ENCODE data around the gene CRY1.
A peak's percentile ranks its signal among the peaks of the same experiment; 100 is the strongest.
"Not testable (repeated sequence)": the region's sequence is repeated elsewhere in the genome, so short reads cannot be mapped to it uniquely, and the experiment has no call there.

The CRY1 gene

GRCh38 chr12:107108366-107108765 lies 15.0 kb upstream of the CRY1 start:
- not testable (repeated sequence) for DNase-seq

GRCh38 chr12:107107381-107107780 lies 14.0 kb upstream of the CRY1 start:
- DNase-seq = no peak

DNA sequence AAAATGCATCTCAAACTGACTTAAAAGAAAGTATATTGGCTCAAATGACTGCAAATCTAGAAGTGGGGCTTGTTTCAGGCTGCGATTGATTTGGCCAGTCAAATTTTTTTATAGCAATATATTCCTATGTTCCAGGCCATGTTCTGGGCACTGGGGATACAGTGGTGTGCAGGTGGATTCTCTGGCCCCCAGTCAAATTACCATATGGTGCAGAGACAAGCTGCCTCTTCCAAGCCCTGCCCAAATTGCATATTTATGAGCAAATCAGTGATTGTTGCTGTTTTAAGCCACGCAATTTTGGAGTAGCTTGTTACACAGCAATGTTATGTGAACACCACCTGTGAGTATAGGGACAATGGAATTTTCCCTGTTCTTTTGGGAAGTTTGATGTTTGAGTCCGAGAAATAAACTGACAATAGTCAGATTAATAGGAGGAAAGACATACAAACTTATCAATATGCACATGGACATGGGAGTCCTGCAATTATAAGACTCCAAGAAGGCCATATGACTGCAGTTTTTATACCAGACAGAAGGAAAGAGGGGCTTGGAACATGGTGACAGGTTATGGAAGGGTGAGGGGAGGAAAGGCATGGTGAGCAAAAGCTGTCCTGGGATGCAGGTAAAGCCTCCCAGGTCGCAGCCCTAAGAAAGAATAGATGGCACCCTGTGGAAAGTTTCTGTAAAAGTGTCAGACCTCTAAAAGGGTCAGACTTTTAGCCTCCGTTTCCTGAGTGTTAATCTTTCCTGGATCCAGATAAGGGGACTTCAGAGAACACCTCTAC lies 13.1 kb upstream of the CRY1 start:
- no peak for DNase-seq

DNA sequence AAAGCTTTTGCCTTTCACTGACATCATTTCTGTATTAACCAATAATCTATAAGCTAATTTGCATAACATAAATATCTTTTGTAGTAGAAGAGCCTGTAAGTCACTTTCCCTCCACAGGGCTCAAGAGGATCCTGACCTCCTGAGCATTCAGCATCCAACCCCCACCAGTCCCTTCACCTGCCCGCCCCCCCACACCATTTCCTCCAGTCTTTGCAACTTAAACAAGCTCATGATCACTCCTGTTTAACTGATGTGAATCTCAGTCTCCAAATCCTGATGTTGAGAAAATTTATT lies 12.0 kb upstream of the CRY1 start:
- DNase-seq = no peak

DNA sequence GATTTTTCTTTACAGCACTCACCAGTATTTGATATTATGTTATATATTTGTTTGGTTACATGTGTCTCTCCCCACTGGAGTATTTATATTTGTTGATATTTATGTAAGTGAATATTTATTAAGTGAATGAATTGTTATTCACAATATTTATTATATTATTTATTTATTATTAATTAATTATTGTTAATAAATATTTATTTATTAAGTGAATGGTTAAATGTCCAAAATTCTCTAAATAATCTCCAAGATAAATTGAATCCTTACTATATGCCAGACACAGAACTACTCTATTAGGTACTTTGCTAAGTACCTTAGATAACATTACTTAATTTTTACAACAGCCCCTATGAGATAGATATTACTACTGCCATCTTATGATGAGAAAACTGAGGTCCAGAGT lies 10.2 kb upstream of the CRY1 start:
- DNase-seq = no peak

DNA sequence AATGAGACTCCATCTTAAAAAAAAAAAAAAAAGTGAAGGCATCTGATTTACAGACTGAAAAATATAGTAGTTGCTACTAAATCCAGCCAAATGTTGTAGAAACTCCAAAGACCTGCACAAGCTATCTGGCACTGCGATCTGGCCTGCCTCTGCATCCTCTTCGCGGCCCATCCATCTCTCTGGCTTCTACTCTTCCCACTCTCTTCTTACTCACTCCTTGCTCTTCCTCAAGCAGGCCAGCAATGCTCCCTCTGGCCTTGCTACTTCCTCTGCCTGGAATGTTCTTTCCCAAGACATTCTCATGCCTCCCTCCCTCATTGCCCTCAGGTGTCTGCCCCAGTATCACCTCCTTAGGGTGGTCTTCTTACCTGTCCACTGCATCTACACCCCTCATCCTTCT lies 9.7 kb upstream of the CRY1 start:
- no peak for DNase-seq

GRCh38 chr12:107102294-107102693 lies 8.9 kb upstream of the CRY1 start:
- DNase-seq = no peak

- DNase-seq = no peak
These were observed 8.3 kb upstream of the CRY1 start for GRCh38 chr12:107101651-107102050.

DNA sequence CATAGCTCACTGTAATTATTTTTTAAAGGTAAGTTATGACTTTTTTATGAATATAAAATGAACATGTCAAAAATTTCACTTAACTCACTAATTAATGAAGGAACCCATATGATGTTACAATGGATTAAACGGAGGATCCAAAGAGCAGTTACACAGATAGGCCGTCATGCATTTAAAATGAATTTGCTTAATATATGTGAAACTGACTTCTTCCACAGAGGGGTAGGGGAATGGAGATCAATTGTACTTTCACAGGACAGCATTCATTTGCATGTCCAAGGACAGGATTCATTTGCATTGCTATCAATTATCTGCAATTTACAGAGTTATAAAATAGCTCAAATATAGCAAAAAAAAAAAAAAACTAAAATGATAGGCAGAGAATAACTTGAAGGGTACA lies 6.6 kb upstream of the CRY1 start:
- DNase-seq = no peak

DNA sequence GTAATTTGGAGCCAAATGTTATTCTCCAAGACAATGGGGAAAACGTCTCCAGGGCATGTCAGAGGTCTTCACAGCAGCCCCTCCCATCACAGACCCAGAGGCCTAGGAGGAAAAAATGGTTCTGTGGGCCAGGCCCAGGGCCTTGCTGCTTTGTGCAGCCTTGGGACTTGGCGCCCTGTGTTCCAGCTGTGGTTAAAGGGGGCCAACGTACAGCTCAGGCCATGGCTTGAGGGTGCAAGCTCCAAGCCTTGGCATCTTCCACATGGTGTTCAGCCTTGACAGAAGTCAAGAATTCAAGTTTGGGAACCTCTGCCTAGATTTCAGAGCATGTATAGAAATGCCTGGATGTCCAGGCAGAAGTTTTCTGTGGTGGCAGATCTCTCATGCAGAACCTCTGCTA lies 3.2 kb upstream of the CRY1 start:
- DNase-seq = no peak

DNA sequence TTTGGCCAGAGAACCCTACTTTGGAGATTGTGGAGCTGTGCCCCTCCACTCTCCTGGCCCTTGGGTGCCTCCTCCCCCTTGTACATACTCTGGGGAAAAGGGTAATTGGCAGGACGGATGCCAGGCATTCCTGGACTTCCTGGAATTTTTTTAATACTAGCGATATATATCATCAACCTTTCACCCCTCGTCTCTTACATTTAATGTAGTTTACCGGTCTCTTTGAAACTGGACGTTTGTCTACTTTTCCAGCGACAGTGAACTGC lies 767 bp upstream of the CRY1 start:
- DNase-seq = no peak

- no peak for DNase-seq
These were observed 506 bp downstream of the CRY1 start for GRCh38 chr12:107092669-107093416.

DNA sequence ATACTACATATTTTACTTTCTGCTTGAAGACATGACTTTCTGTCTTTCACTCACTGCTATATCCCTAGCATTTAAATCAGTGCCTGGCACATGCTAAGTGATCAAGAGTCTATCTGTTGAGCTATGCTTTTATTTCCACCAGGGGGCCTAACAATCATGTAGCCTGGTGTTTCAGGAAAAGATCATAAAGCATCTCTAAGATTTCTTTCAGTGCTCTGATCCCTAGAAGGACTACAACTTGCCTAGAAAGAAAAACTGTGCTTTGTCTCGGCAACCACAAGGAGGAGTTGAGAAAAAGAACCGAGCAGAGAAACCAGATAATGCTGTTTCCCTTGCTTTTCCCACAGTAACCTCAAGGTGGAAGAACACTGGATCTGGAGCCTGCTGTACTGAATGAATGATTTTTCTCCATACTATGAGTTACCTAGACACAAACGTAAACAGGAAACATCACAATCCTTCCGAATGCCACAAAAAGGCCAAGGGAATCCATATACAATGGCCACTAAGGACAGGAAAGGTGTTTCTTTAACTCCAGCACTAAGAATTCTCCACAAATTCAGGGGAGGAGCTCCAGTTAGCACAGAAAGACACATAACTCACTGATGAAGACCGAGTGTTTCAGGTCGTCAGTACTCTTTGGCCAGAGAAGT lies 1.2 kb downstream of the CRY1 start:
- DNase-seq = peak; percentile 74

DNA sequence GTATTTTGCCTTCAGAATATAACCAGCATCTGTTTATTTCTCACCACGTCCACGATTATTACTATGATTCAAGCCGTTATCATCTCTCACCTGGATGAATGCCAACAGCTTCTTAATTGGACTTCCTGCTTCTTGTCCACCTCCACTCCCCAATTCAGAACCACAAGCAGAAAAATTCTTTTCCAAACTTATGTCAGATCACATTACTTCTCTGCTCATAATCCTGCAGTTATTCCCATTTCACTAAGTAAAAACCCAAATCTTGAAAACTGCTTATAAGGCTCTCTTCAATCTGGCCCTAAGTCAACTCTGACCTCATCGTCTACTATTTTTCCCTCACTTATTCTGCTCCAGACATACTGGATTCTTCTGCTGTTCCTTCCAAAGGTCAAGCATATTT lies 2.0 kb downstream of the CRY1 start:
- no peak for DNase-seq

DNA sequence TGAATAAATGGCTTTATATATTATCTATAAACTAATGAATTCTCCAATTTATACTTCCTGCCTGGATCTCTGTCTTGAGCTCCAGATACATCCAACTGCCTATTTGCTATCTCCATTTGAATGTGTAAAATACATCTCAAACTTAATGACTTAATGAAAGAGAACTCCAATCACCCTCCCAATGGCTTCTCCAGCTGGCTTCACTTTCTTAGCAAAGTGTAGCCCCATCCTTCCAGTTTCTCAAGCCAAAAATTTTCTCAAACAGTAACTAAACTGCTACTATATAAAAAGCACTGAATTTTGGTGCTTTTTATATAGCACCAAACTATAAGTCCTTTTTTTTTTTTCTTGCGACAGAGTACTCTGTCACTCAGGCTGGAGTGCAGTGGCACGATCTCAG lies 2.6 kb downstream of the CRY1 start:
- DNase-seq = no peak

DNA sequence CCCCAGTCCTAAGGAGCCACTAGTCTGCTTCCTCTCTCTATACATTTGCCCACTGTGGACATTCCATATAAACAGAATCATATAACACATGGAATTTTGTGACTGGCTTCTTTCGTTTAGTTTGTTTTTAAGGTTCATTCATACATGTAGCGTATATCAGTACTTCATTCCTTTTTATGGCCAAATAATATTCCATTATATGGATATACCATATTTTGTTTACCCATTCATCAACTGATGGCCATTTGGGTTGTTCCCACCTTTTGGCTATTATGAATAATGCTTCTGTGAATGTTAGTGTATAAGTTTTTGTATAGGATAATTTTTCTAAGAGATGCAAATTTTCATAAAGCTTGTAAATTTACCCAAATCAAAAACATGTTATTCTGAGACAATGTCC lies 4.4 kb downstream of the CRY1 start:
- no peak for DNase-seq

DNA sequence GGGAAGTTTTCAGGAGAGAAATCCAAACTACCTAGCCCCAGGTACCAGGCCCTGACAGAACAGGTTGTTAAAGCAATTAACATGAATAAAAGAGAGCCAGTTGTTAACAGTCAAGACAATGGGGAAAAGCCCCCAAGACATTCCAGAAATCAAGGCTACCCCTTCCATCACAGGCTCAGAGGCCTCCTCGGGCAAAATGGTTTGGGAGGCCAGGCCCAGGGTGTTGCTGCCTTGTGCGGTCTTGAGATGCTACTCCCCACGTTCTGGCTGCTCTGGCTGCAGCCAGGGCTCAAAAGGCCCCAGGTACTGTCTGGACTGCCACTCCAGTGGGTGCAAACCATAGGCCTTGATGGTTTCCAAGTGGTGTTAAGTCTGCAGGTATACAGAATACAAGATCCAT lies 7.0 kb downstream of the CRY1 start:
- no peak for DNase-seq

DNA sequence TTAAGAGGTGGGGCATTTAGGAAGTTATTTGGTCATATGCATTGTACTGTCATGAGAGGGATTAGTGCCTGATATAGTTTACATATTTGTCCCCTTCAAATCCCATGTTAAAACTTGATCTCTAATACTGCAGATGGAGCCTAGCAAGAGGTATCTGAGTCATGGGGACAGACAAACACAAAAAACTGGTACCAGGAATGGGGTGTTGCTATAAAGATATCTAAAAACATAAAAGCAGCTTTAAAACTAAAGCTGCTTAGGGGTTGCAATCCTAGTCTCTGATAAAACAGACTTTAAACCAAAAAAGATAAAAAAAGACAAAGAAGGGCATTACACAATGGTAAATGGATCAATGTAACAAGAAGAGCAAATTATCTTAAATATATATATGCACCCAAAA lies 11.6 kb downstream of the CRY1 start:
- no peak for DNase-seq

GRCh38 chr12:107080299-107080698 lies 13.1 kb downstream of the CRY1 start:
- no peak for DNase-seq

DNA sequence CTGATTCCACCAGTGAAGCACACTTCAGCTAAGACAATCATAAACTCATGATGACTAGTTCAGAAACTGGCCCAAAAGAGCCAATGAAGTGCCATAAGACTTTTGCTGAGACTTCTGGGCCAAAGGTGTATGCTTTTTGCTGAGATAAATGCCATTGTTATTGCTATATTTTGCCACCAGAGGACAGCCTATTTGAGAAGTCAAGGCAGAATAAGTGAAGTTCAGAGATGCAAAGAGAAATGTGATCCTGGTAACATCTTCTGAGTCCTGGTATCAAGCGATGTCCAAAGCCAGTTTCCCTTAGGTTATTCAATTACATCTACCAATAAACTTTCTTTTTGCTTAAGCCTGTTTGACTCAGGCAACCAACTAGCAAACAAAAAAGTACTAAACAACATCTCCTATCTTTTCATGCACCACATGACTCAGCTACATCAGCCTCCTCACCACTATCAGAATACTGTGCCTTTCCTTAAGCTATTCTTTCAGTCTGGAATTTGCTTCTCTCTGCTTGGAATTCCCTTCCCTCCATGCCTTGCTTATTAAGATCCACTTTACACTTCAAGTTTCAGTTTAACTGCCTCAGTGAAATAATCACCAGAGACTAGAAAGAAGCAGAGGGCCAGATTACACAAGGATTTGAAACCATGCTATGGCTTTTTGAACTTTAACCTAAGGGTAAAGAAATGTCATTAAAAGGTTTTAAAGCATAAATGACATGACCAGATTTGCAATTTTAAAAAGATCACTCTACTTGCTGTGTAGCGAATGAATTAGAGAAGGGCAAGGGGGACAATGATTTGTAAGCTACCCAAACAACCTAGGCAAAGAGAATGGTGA lies 14.0 kb downstream of the CRY1 start:
- no peak for DNase-seq

GRCh38 chr12:107073266-107073665 lies 20.1 kb downstream of the CRY1 start:
- DNase-seq = not testable (repeated sequence)

DNA sequence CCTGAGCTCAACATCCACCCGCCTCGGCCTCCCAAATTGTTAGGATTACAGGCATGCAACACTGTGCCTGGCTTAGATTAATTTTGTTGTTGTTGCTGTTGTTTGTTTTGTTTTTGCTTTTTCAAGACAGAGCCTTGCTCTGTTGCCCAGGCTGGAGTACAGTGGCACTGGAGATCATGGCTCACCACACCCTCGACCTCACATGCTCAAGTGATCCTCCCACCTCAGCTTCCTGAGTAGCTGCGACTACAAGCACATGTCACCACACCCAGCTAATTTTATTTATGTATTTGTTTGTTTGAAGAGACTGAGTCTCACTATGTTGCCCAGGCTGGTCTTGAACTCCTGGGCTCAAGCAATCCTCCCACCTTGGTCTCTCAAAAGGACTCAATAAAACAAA lies 26.7 kb downstream of the CRY1 start:
- no peak for DNase-seq

DNA sequence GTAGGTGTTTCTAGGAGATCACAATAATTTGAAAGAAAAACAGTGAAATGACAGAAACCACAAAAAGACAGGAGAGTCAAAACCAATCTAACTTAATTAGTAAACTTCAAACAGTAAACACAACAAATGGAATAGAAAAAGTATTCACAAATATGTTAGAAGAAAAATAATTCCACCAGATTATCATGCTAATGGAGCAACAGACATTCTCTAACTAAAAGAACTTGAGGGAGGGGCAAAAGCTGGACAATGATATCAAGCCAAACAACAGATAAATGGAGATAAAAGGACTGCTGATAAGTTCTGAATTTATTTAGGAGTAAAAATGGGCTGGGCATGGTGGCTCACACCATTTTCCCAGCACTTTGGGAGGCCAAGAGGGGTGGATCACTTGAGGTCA lies 28.7 kb downstream of the CRY1 start:
- no peak for DNase-seq

GRCh38 chr12:107064243-107064642 lies 29.1 kb downstream of the CRY1 start:
- no peak for DNase-seq

Data from NCI-H524 treated with DMSO at 0.1 percent for 48 hours (cell line).